Superior temporal gyrus (tissue), 1 donor: ENCODE results near the gene REG1A.

Experiments used
- DNase-seq: peaks from one replicate; pipeline ENCODE4 v3.0.0-alpha.2; 2016; ENCODE audit errors: extremely low spot score

REG1A gene, protein sequence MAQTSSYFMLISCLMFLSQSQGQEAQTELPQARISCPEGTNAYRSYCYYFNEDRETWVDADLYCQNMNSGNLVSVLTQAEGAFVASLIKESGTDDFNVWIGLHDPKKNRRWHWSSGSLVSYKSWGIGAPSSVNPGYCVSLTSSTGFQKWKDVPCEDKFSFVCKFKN

DNA sequence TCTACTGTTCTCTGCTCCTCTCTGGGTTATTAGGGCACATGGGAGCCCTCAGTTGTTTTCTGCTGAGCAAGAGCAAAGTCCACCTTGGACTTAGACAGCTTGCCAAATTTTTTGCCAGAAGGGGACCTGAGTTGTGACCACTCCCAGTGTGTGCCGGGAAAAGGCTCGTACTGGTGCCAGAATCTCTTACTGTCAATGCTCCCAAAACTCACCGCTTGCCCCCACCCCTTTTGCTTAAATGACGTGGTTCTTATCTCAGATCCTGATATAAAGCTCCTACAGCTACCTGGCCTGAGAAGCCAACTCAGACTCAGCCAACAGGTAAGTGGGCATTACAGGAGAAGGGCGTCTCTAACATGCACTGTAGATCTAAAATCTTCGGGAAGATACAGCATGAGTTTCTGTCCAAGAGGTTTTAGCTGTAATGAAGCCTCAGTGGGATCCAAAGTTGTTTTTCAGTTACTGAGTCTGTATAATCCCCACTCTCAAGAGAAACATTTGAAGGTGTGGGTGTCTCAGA, at the start of gene REG1A:
REG1A (plus strand) TSS at position 295 of the 520 bp plus-strand sequence. CDS start 374 bp downstream, outside the sequence.
- DNase-seq = no peak

DNA sequence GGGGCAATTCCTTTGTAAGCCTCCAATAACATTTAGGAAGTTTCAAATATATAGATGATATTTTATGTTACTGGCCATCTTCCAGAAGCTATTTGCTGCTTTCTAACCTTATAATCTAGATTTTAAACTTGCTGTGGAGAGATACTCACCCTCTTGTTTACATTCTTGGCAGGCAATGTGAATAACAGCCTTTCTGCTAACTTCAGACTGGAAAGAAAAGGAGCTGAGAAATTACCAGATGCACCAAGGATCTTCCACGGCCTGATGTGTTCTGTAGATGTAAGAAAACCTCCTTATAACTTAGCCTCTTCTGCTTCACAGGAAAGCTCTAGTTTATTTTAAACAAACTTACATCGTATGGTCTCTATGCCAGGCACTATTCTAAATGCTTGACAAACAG, 49.2 kb upstream of the REG1A start:
- DNase-seq = no peak

DNA sequence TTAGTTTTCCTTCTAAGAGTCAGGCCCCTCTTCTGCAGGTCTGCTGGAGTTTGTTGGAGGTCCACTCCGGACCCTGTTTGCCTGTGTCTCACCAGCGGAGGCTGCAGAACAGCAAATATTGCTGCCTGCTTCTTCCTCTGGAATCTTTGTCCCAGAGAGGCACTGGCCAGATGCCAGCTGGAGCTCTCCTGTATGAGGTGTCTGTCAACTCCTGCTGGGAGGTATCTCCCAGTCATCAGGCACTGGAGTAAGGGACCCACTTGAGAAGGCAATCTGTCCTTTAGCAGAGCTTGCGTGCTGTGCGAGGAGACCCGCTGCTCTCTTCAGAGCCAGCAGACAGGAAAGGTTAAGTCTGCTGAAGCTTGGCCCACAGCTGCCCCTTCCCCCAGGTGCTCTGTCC, 37.3 kb upstream of the REG1A start:
- DNase-seq = no peak

DNA sequence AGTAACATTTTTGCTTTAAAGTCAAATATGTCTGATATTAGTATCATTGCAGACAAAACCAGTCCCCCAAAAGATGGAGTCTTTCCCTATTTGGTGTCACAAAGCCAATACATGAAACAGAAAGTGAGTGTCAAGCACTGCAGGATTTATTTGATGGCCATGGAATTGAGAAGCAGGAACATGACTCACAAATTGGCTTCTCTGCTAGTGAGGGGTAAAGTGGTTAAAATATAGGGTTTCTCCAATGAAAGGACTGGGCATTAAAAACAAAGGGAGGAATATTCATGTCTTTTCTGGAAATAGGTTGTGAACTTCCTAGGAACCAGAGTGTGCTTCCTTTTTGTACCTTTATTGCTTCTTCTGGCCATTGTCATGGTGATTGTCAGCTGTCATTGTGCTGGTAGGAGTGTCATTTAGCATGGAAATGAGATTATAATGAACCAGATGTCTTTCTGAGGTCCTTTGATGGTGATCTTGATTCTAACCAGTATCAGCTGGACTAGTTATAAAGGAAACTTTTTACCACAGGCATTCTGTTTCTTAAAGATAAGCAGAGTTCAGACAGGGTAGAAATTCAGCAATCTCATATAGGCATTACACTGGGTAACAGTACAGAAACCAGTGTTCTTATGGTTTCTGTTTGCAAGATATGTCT, 36.6 kb upstream of the REG1A start:
- DNase-seq = no peak

DNA sequence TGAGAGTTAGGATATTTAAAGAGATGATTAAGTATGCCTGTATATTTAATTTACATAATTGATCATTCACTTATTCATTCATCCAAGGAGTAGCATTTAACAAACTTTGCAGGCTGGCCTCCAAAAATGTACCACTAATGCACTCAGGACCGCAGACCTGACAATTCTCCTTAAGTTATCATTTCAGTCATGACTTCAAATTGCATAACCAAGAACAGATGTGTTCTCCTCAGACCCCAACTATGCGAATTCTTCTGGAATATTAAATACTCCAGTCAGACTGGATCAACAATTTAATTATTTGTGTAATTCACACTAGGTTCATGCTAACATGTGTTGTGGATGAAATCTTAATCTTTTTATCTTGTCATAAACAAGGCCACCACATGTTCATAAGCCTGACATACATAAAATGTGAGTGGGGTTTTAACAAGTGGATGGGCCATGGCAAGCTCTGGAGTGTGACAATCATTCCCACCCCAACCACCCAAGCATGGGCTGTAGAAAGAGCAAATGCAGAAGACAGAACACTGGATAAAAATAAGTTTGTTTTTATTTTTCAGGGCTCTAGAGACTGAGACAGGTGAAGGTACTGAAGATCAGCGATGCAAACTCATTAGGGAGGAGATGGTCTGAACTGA, 35.7 kb upstream of the REG1A start:
- DNase-seq = no peak

DNA sequence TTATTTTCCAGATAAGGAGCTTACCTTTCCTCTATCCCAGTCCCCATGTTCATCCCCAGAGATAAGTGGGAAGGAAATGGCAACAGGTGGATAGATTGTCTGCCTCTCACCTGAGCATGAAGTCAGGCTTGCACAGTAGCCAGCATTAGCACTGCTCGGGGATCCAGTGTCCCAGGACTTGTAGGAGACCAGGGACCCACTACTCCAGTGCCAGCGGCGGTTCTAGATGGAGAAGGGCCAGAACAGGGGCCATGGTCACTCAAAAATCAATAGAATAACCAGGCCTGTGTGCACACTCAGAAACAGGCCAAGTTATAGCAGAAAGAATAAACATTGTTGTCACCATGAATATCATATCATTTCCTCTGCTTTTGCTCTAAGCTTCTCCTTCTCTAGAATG, 34.9 kb upstream of the REG1A start:
- DNase-seq = no peak

DNA sequence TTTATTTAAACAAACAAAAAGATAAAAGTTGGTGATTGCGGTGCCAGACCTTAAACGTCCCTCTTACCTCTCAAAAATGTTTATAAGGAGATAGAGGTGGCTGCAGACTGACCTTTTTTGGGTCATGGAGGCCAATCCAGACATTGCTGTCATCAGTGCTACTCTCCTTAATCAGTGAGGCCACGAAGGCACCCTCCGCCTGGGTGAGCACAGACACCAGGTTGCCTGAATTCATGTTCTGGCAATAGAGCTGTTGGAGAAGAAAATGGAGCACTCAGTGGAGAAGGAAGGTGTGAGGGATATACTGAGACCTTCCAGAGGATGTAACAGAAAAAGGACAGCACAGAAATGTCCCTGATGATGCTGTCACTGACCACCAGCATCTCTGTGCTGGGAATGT, 34.0 kb upstream of the REG1A start:
- no peak for DNase-seq

DNA sequence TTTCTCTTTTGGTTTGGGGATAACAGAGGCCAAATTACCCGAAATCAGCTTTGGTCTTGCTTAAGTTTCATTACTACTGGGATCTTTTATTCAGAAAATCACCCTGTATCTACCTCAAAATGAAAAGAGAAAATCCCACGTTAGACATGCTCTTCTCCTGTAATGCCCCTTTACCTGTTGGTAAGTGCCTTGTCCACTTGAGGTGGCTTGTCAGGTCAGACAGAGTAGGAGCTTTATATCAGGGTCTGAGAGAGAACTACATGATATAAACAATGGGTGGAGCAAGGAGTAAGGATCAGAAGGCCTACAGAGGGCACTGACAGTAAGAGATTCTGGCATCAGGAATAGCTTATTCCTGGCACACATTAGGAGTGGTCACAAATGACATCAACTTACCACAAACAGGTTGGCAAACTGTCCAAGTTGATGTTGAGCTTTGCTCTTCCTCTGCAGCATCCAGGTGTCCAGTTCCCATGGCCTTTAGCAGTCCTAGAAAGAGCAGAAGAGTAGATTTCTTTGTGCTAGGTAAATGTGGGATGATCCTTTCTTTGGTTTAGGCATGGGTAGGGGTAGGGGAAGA, 32.4 kb upstream of the REG1A start, which contains the start of gene REG1B:
REG1B (minus strand) TSS at position 209 of the 580 bp plus-strand sequence. CDS start 381 bp downstream, outside the sequence.
- DNase-seq = no peak

DNA sequence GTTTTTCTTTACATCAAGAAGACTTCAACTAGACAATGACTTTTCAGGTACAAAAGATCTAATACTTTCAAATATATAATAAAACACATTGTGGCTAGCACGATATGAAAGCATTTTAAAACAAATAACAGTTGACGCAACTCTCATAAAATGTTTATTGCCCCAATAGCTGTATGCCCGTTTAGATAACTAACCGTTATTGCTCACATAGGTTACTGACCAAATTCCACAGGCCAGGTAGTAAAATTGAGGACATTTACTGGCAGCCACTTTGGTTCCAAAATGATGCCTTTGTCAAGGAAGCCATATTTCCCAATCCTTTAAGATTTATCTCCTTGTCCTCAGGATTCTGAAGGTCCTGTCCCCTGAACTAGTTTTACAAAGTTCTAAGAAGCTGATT, 29.6 kb upstream of the REG1A start:
- DNase-seq = no peak

DNA sequence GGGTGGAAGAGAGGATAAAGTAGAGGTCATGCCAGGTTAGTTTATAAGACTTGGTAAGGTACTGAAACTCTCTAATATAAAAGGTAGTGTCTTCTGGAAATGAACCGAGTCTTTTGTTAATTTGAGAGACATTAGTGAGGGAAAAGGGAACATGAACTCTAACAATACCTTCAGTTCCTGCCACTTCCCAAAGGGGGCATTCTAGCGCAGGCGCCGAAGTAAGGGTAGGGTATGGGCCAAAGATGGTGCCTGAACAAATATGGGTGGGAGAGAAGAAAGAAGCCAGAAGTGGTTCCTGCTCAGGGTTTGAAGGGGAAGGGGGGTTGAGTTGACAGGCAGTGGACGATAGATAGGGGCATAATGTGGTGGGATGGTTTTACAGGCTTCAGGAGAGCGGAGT, 22.4 kb upstream of the REG1A start:
- DNase-seq = no peak

DNA sequence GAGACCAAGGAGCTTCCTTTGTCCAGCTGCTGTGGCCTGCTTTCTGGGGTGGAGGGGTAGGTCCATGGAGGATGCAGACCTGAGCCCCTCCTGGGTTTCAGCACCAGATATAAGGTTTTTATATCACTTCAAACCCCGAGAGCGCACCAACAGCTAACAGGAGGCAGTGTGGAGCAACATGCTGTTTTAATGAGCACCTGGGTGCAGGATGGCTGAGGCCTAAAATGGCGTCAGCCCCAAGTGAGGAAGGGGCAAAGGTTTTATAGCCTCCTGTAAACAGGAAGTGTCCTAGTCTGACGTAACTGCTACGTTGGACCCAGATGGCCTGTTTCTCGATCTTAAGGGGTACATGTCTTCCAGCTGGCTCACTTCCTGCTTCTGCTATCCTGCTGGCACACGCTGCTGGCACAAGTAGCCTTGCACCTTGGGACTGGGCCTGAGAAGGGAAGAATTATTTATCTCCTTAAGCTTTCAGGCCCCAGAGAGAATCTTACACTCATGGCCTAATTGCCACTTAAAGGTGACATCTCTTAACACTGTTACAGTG, 21.1 kb upstream of the REG1A start:
- no peak for DNase-seq

DNA sequence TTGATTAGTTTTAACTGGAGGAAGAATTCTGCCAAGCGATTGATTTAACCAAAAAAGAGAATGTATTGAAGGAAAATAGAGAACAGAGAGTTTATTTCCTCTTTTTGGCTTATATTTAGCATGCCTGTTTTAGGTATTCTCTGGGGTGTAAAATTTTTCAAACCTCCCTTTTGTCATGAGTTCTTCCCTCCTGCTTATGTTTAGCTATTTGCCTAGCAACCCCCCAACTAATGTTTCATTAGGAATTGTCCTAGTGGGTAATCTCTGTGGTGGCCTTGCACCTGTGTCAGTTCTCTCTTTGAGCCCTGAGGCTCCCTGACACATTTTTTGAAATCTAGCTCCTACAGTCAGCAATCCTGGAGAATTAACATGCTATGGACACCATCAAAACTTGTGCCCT, 20.0 kb upstream of the REG1A start:
- no peak for DNase-seq

DNA sequence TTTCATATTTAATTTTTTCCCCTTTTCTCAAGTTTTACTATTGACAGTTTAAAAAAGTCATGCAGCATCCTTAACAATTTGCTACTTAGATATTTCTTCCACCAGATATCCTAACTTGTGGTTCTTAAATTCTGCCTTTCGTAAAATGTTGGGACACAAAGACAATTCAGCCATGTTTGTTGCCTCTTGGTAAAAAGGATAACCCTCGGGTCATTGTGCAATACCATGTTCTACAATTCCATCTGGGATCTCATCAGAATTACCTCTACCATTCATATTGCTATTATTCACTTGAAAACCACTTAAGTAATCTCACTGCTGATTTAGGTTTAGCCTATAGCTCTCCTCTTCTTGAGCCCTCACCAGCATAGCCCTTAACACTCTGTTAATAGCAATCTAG, 19.3 kb upstream of the REG1A start:
- no peak for DNase-seq

DNA sequence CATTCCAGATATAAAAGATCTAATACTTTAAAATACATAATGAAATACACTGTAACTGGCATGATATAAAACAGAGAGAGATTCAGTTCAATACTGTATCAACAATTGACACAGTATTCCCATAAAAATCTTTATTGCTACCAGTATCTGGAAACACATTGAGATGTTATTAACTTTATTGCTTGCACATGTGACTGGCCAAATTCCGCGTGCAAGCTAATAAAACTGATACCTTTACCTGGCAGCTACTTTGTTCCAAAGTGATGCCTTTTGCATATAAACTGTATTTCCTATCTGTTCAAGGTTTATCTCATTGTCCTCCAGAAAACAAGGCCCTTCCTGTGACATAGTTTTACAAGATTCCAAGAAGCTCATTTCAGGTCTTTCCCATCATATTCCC, 17.1 kb upstream of the REG1A start:
- DNase-seq = no peak

DNA sequence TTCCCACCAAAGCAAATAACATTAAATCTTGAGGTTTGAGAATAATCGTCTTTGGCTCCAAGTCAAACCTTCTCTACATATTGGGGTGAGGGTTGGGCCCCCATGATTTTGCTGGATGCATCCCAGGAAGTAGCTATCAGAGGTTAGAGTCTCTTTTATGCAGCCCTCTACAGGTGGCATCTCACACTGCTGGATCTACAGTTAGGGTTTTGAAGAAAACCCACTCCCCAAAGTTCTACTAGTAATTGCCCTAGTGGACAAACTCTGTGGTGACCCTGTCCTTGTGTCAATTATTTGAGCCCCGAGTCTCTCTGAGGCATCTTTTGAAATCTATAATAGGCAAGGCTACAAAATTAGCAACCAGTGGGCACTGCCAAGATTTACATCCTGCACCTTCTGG, 15.0 kb upstream of the REG1A start:
- DNase-seq = no peak

DNA sequence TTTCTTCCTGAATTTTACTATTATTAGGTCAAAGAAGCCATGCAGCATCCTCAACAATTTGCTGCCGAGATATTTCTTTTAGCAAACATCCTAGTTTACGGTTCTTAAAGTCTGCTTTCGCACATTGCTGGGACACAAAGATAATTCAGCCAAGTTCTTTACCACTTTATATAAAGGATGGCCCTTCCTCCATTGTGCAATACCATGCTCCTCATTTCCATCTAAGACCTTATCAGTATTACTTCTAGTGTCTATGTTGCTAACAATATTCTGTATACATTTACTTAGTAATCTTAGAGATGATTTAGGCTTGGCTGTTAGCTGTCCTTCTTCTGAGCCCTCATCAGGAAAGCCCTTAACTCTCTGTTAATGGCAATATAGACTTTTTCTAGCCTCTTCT, 8.0 kb upstream of the REG1A start:
- no peak for DNase-seq

DNA sequence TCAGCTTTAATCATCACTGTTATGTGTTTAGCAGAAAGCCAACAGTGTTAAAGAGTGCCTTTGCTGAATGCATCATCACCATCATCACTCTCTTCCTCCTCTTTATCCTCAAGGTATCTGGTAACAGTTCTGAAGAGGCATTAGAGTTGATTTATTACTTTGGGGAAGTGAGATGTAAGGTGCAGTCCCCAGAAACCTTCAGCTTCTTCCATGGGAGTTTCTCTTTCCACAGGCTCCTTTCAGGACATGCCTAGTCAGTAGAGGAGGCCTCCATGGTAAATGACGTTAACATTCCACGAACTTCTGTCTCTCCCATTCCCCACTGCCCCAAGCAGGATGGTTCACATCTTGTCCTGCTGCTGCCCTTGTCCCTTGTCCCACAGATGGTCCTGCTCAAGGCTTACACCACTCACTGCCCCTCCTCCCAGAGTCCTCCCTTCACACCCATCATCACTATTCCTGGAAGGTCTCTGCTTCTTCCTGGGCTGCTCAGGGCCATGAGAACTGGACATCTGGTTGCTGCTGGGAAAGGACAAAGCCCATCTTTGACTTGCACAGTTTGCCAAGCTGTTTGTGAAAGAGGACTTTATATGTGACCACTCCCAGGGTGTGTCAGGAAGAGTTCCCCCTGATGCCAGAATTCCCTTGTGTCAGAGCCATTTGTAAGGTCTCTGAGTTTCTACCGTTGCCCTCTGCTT, 5.3 kb upstream of the REG1A start:
- no peak for DNase-seq

DNA sequence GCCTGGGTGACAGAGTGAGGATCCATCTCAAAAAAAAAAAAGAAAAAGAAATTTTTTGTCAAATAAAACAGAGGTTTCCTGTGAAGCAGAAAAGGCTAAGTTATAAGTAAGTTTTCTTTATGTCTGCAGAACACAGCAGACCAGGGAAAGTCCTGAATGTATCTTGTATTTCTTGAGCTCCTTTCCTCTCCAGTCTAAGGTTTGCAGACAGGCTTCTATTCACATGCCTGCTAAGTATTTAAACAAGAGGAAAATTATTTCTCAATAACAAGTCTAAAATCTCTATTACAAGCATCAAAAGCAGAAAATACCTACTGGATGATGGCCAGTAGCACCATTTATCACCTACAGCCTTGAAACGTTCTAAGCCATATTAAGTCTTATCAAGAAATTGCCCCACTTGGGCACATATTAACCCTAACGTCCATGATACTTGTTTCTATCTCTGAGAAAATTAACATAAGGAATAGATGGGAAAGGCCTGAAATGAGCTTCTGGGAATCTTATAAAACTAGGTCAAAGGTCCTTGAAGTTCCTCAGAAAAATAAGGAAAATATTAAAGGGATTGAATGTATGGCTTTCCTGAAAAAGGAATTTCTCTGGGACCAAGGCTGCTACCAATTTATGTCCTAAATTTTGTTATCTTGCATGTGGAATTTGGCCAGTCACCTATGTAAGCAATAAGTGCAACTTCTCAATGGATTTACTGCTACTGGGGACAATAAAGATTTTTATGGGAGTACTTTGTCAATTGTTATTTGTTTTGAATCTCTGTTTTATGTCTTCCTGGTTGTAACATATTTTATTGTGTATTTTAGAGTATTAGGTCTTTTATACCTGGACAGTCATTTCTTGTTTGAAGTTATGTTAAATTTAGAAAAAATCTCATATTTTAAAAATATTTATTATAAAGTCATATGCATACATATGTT, 3.0 kb upstream of the REG1A start:
- no peak for DNase-seq

DNA sequence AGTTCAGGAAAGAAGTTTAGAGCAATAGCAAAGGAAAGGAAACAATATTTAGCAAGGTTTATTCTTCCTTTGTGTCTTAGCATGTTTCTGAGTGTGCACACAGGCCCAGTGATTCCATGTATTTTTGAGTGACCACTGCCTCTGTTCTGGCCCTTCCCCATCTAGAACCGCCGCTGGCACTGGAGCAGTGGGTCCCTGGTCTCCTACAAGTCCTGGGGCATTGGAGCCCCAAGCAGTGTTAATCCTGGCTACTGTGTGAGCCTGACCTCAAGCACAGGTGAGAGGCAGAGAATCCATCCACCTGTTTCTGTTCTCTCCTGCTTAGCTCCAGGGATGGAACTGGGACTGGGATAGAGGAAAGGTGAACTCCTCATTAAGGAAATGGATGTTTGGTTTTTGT, 2.4 kb downstream of the REG1A start:
- DNase-seq = no peak

DNA sequence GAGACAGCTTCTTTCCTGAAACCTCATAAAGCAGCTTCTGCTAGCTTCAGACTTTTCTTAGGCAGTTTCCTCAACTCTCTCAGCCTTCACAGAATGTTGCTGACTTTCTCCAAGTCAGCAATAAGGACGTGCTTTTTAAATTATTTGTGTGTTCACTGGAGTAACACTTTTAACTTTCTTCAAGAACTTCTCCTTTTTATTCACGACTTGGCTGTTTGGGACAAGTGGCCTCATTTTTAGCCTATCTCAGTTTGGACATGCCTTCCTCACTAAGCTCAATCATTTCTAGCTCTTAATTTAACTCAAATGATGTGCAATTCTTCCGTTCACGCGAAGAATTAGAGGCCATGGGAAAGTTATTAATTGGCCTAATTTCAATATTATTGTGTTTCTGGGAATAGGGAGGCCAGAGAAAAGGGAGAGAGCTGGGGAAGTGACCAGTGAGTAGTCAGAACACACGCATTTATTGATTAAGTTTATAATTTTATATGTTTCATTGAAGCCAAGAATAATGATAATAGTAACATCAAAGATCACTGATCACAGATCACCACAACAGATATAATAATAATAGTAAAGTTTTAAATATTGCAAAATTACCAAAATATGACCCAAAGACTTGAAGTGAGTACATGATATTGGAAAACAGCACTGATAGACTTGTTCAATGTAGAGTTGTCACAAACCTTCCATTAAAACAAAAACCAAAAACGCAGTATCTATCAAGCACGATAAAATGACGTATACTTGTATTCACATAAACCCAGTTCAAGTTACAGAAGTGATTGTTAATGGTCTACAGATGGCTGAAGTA, 4.8 kb downstream of the REG1A start:
- DNase-seq = no peak
